GM12878 (cell line): ENCODE measurements around the gene NPAS3.

Experiments
- CBX5 ChIP-seq: sonication (generic); IDR thresholded peaks from 2 replicates; pipeline ENCODE4 v1.6.1; 2016; ENCODE audit warnings: low read depth, moderate library complexity, mild to moderate bottlenecking, inconsistent platforms
- CTCF ChIP-seq, 3 experiments: IDR thresholded peaks in 2 of 3; conservative IDR thresholded peaks in 1 of 3; 2 replicates each; pipeline ENCODE4 v1.5.1; 2011; ENCODE audit warnings: low read depth in 3 of 3, low read length in 3 of 3, mild to moderate bottlenecking in 3 of 3, control low read depth in 2 of 3, moderate library complexity in 2 of 3, inconsistent platforms in 1 of 3, mixed read lengths in 1 of 3; ENCODE audit not compliant: control insufficient read depth in 2 of 3, insufficient read depth in 1 of 3; ENCODE audit errors: extremely low read depth in 1 of 3
- FOS ChIP-seq: IDR thresholded peaks from 3 replicates; pipeline ENCODE4 v1.6.1; 2011; ENCODE audit warnings: borderline replicate concordance; ENCODE audit not compliant: insufficient read length; ENCODE audit errors: extremely low read depth
- POLR2A ChIP-seq: IDR thresholded peaks from 2 replicates; pipeline ENCODE4 v1.6.1; 2011; ENCODE audit warnings: low read depth, mild to moderate bottlenecking, low read length
- RUNX3 ChIP-seq: IDR thresholded peaks from 2 replicates; pipeline ENCODE4 v1.6.1; 2012; ENCODE audit warnings: low read length, inconsistent platforms
- SMC3 ChIP-seq: IDR thresholded peaks from 2 replicates; pipeline ENCODE4 v1.6.1; 2011; ENCODE audit warnings: low read length, improper control_type of control experiment, borderline replicate concordance

GRCh38 chr14:33527023-33527634 lies 588.5 kb downstream of the NPAS3 start:
- TF ChIP-seq RUNX3: no peak
- TF ChIP-seq CTCF (IDR thresholded peaks at IDR 0.05 in 2 of 3, conservative IDR thresholded peaks at IDR 0.05 in 1 of 3; ENCODE audit: control insufficient read depth in 2 of 3, extremely low read depth in 1 of 3, insufficient read depth in 1 of 3, low read depth in 3 of 3, low read length in 3 of 3): no peak
- no peak for TF ChIP-seq POLR2A
- no peak for TF ChIP-seq CBX5
- TF ChIP-seq SMC3: no peak
- TF ChIP-seq FOS: no peak
